ENCODE measurements around the gene ZNF12. TPM values are rescaled to one million over a fixed set of nuclear protein-coding genes. Genes with fewer than 3 reads are reported as not detected.
A peak's percentile ranks its signal among the peaks of the same experiment; 100 is the strongest.
"Not testable (repeated sequence)": the region's sequence is repeated elsewhere in the genome, so short reads cannot be mapped to it uniquely, and the experiment has no call there.

The ZNF12 gene
- 10 to 100 TPM; 15.0 to 21.0 (median 17.7) TPM for total RNA-seq

GRCh38 chr7:6706666-6707407 lies at the start of gene ZNF12:
Gene ZNF12 (minus strand): TSS chr7:6706947. CDS start chr7:6705173, 1,774 bp downstream.
- Mint-ChIP-seq H3K4me1 (ENCODE audit: low read depth) (peaks cover 36% of the 10 kb centered on the region), H3K27me3 (ENCODE audit: low read depth) (peaks cover 3% of the 10 kb centered on the region), H3K9me3 (peaks cover 15% of the 10 kb centered on the region), H3K4me3 (peak within 1 kb of the TSS; percentile 93), H3K36me3 (ENCODE audit: insufficient read depth) (peaks cover 26% of the 10 kb centered on the region)
- ATAC-seq (peak; percentile 92 to 93), DNase-seq (peak; percentile 93)

GRCh38 chr7:6753964-6754363 lies 47.2 kb upstream of the ZNF12 start, which contains the start of gene RSPH10B2:
Gene RSPH10B2 (plus strand): TSS chr7:6754103. CDS start chr7:6757678, 3,575 bp downstream.
- DNase-seq; H3K36me3 Mint-ChIP-seq (ENCODE audit: insufficient read depth); H3K27me3 Mint-ChIP-seq (ENCODE audit: low read depth); H3K4me1 Mint-ChIP-seq (ENCODE audit: low read depth); H3K4me3 Mint-ChIP-seq; ATAC-seq; H3K9me3 Mint-ChIP-seq: not testable (repeated sequence)

GRCh38 chr7:6750173-6750572 lies 43.4 kb upstream of the ZNF12 start:
- not testable (repeated sequence) for H3K4me1 Mint-ChIP-seq (ENCODE audit: low read depth); H3K4me3 Mint-ChIP-seq; DNase-seq; H3K36me3 Mint-ChIP-seq (ENCODE audit: insufficient read depth); H3K9me3 Mint-ChIP-seq; ATAC-seq; H3K27me3 Mint-ChIP-seq (ENCODE audit: low read depth)

GRCh38 chr7:6749335-6749734 lies 42.6 kb upstream of the ZNF12 start:
- not testable (repeated sequence) for H3K36me3 Mint-ChIP-seq (ENCODE audit: insufficient read depth); H3K9me3 Mint-ChIP-seq; DNase-seq; ATAC-seq; H3K4me3 Mint-ChIP-seq; H3K4me1 Mint-ChIP-seq (ENCODE audit: low read depth); H3K27me3 Mint-ChIP-seq (ENCODE audit: low read depth)

- H3K4me1 Mint-ChIP-seq (ENCODE audit: low read depth); ATAC-seq; H3K4me3 Mint-ChIP-seq: not testable (repeated sequence)
Observed at GRCh38 chr7:6744410-6745100, 37.8 kb upstream of the ZNF12 start.

GRCh38 chr7:6738415-6738814 lies 31.7 kb upstream of the ZNF12 start:
- not testable (repeated sequence) for H3K27me3 Mint-ChIP-seq (ENCODE audit: low read depth); H3K9me3 Mint-ChIP-seq; H3K4me3 Mint-ChIP-seq; H3K4me1 Mint-ChIP-seq (ENCODE audit: low read depth); ATAC-seq; DNase-seq
- H3K36me3 Mint-ChIP-seq (ENCODE audit: insufficient read depth): peaks cover 29% of the 10 kb centered on the region

More at GRCh38 chr7:6744410-6745100, 37.8 kb upstream of the ZNF12 start:
- H3K27me3 Mint-ChIP-seq (ENCODE audit: low read depth); DNase-seq; H3K9me3 Mint-ChIP-seq: not testable (repeated sequence)
- peaks cover 12% of the 10 kb centered on the region for H3K36me3 Mint-ChIP-seq (ENCODE audit: insufficient read depth)

- Mint-ChIP-seq H3K4me3 (peak overlapping the region; percentile 93), H3K9me3 (no peaks in the 10 kb centered on the region), H3K4me1 (ENCODE audit: low read depth) (peaks cover 26% of the 10 kb centered on the region), H3K36me3 (ENCODE audit: insufficient read depth) (peaks cover 24% of the 10 kb centered on the region), H3K27me3 (ENCODE audit: low read depth) (no peaks in the 10 kb centered on the region)
- DNase-seq (no peak), ATAC-seq (no peak)
Observed at GRCh38 chr7:6730343-6730633, 23.5 kb upstream of the ZNF12 start.

- DNase-seq (peak; percentile 71), ATAC-seq (peak; percentile 99)
- Mint-ChIP-seq H3K4me3 (peak overlapping the region; percentile 93), H3K9me3 (no peaks in the 10 kb centered on the region), H3K36me3 (ENCODE audit: insufficient read depth) (peaks cover 20% of the 10 kb centered on the region), H3K27me3 (ENCODE audit: low read depth) (no peaks in the 10 kb centered on the region), H3K4me1 (ENCODE audit: low read depth) (peaks cover 25% of the 10 kb centered on the region)
Observed at GRCh38 chr7:6729492-6730342, 23.0 kb upstream of the ZNF12 start.

- Mint-ChIP-seq H3K4me1 (ENCODE audit: low read depth) (peaks cover 25% of the 10 kb centered on the region), H3K4me3 (peak overlapping the region; percentile 93), H3K36me3 (ENCODE audit: insufficient read depth) (peaks cover 18% of the 10 kb centered on the region)
- H3K9me3 Mint-ChIP-seq; H3K27me3 Mint-ChIP-seq (ENCODE audit: low read depth); ATAC-seq; DNase-seq: not testable (repeated sequence)
Observed at GRCh38 chr7:6728893-6729491, 22.2 kb upstream of the ZNF12 start.

GRCh38 chr7:6727663-6728062 lies 20.9 kb upstream of the ZNF12 start:
- ATAC-seq (no peak), DNase-seq (no peak)
- Mint-ChIP-seq H3K4me1 (ENCODE audit: low read depth) (peaks cover 19% of the 10 kb centered on the region), H3K9me3 (no peaks in the 10 kb centered on the region), H3K36me3 (ENCODE audit: insufficient read depth) (peaks cover 9% of the 10 kb centered on the region), H3K27me3 (ENCODE audit: low read depth) (peaks cover 10% of the 10 kb centered on the region), H3K4me3 (no peak overlapping the region)

- peaks cover 15% of the 10 kb centered on the region for H3K27me3 Mint-ChIP-seq (ENCODE audit: low read depth)
- H3K4me1 Mint-ChIP-seq (ENCODE audit: low read depth): peaks cover 13% of the 10 kb centered on the region
- not testable (repeated sequence) for DNase-seq; H3K4me3 Mint-ChIP-seq; H3K36me3 Mint-ChIP-seq (ENCODE audit: insufficient read depth); H3K9me3 Mint-ChIP-seq; ATAC-seq
Observed at GRCh38 chr7:6726341-6726740, 19.6 kb upstream of the ZNF12 start.

GRCh38 chr7:6725003-6725402 lies 18.3 kb upstream of the ZNF12 start:
- Mint-ChIP-seq H3K4me1 (ENCODE audit: low read depth) (peaks cover 5% of the 10 kb centered on the region), H3K36me3 (ENCODE audit: insufficient read depth) (no peaks in the 10 kb centered on the region), H3K9me3 (no peaks in the 10 kb centered on the region), H3K27me3 (ENCODE audit: low read depth) (peaks cover 18% of the 10 kb centered on the region), H3K4me3 (no peak overlapping the region)
- no peak for DNase-seq
- ATAC-seq: no peak

- not testable (repeated sequence) for H3K36me3 Mint-ChIP-seq (ENCODE audit: insufficient read depth); H3K4me3 Mint-ChIP-seq; DNase-seq; H3K4me1 Mint-ChIP-seq (ENCODE audit: low read depth); ATAC-seq; H3K9me3 Mint-ChIP-seq
- peaks cover 18% of the 10 kb centered on the region for H3K27me3 Mint-ChIP-seq (ENCODE audit: low read depth)
Observed at GRCh38 chr7:6724351-6724750, 17.6 kb upstream of the ZNF12 start.

GRCh38 chr7:6718124-6718523 lies 11.4 kb upstream of the ZNF12 start:
- H3K36me3 Mint-ChIP-seq (ENCODE audit: insufficient read depth): no peaks in the 10 kb centered on the region
- H3K4me1 Mint-ChIP-seq (ENCODE audit: low read depth): peaks cover 3% of the 10 kb centered on the region
- H3K9me3 Mint-ChIP-seq: no peaks in the 10 kb centered on the region
- DNase-seq (no peak), ATAC-seq (no peak)
- H3K27me3 Mint-ChIP-seq (ENCODE audit: low read depth): peaks cover 30% of the 10 kb centered on the region
- H3K4me3 Mint-ChIP-seq: no peak overlapping the region

Data from activated T-cell treated with anti-CD3 and anti-CD28 coated beads, Interleukin-2, amount 50 U/mL, for 4 hours (primary cell).